ENCODE results near the gene MARK2. TPM values are rescaled to one million over a fixed set of nuclear protein-coding genes. Genes with fewer than 3 reads are reported as not detected.

Gene MARK2
- total RNA-seq, 1 donor from 2014 or later, result 41.5 TPM

- intact Hi-C loops (cut with micrococcal nuclease), result loop anchor here (1.0 kb wide), 1 partner anchor 84 kb away; no protein-coding TSS in a partner anchor
- CTCF ChIA-PET, result interaction anchor here (0.9 to 3.9 kb wide), 6 partner anchors 10 to 153 kb away, joined by 3 to 32 read pairs (median 3); partner anchors contain the start of genes MARK2 and ZFTA
- H3K4me3 Mint-ChIP-seq, result no peak overlapping the region
- no peaks in the 10 kb centered on the region for H3K9me3 Mint-ChIP-seq
- H3K27me3 Mint-ChIP-seq, result peaks cover 8% of the 10 kb centered on the region
- peak; percentile 49 for DNase-seq
- no peak for ATAC-seq (ENCODE audit: low read depth)
- no peaks in the 10 kb centered on the region for H3K36me3 Mint-ChIP-seq (ENCODE audit: low read depth)
- no peak for TF ChIP-seq CTCF (IDR thresholded peaks at IDR 0.05)
- POLR2A ChIA-PET, result interaction anchor here (0.6 to 0.7 kb wide), 3 partner anchors 13 to 38 kb away, joined by 3 to 5 read pairs (median 3); no protein-coding TSS in a partner anchor
- H3K4me1 Mint-ChIP-seq, result peaks cover 19% of the 10 kb centered on the region
- no peak overlapping the region for H3K27ac Mint-ChIP-seq
Measured at GRCh38 chr11:63920939-63921417, 82.1 kb downstream of the MARK2 start.

DNA sequence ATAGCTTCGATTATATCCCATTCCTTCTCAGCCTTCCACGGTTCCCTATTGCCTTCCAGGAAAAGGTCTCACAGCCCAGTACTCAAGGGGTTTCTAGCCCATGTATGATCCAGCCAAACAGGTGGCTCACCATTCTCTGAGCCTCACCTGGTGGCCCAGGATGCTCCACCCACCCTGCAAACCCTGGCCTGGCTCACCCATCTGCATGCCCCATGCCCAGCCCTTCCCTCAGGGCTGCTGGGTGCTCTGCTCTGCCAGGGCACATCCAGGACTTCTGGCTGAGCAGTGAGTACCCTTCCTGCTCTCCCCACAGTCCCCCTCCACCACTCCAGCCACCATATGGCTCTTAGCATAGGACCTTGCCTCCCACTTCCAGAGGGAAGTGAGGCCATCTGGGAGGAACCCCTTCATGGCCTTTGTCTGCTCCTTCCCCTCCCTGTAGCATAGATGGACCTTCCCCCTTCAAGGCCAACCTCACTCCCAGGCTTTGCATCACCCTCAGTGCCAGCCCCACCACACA lies 83.8 kb downstream of the MARK2 start:
- Mint-ChIP-seq H3K4me1 (peaks cover 12% of the 10 kb centered on the region), H3K9me3 (no peaks in the 10 kb centered on the region), H3K36me3 (ENCODE audit: low read depth) (no peaks in the 10 kb centered on the region), H3K27ac (no peak overlapping the region), H3K4me3 (no peak overlapping the region), H3K27me3 (peaks cover 8% of the 10 kb centered on the region)
- ChIA-PET POLR2A (no interaction called here), CTCF (interaction anchor here (1.0 to 3.9 kb wide), 2 partner anchors 16 to 86 kb away, joined by 3 to 32 read pairs; partner anchors contain the start of gene MARK2)
- no peak for TF ChIP-seq CTCF (IDR thresholded peaks at IDR 0.05)
- DNase-seq (no peak), ATAC-seq (ENCODE audit: low read depth) (no peak)
- intact Hi-C loops (cut with micrococcal nuclease), result no loop called here

DNA sequence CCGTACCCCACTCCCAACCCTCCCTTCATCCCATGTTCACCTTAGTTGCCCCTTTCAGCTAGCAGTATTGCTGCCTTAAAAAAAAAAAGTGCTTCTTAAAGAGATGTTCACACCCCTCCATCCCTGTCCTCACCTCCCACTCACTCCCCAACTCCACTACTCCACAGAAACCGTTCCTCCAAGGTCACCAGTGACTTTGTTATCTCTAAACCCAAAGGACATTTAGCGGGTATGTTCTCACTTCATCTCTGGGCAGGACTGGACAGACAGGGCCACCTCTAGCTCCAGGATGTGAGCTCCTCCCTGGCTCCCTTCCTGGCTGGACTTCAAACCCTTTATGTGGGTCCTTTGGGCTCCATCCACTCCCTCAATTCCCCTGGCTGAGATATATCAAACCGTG lies 84.4 kb downstream of the MARK2 start:
- intact Hi-C loops (cut with micrococcal nuclease), result no loop called here
- H3K36me3 Mint-ChIP-seq (ENCODE audit: low read depth), result no peaks in the 10 kb centered on the region
- H3K27me3 Mint-ChIP-seq, result peaks cover 8% of the 10 kb centered on the region
- POLR2A ChIA-PET, result no interaction called here
- TF ChIP-seq CTCF (IDR thresholded peaks at IDR 0.05), result no peak
- no peak overlapping the region for H3K4me3 Mint-ChIP-seq
- CTCF ChIA-PET, result no interaction called here
- no peaks in the 10 kb centered on the region for H3K9me3 Mint-ChIP-seq
- H3K4me1 Mint-ChIP-seq, result peaks cover 12% of the 10 kb centered on the region
- DNase-seq (no peak), ATAC-seq (ENCODE audit: low read depth) (no peak)
- H3K27ac Mint-ChIP-seq, result no peak overlapping the region

DNA sequence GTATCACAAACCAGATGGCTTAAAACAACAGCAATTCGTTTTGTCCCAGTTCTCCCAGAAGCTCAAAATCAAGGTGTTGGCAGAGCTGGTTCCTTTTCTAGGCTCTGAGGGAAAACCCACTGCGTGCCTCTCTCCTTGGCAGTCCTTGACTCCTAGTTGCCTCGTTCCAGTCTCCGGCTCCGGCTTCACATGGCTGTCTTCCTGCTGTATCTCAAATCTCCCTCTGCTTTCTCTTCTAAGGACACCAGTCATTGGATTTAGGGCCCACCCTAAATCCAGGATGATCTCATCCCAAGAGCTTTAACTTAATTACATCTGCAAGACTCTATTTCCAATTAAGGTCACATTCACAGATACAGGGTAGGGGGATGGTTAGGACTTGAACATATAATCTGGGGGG lies 90.7 kb downstream of the MARK2 start:
- Mint-ChIP-seq H3K27ac (no peak overlapping the region), H3K27me3 (no peaks in the 10 kb centered on the region), H3K4me1 (peaks cover 2% of the 10 kb centered on the region), H3K9me3 (no peaks in the 10 kb centered on the region), H3K4me3 (no peak overlapping the region), H3K36me3 (ENCODE audit: low read depth) (no peaks in the 10 kb centered on the region)
- DNase-seq, result no peak
- ATAC-seq (ENCODE audit: low read depth), result no peak
- intact Hi-C loops (cut with micrococcal nuclease), result no loop called here
- TF ChIP-seq CTCF (IDR thresholded peaks at IDR 0.05), result no peak
- ChIA-PET POLR2A (no interaction called here), CTCF (interaction anchor here (0.8 kb wide), 1 partner anchor 93 kb away, joined by 3 read pairs; no protein-coding TSS in a partner anchor)

- H3K4me3 Mint-ChIP-seq, result no peak overlapping the region
- POLR2A ChIA-PET, result no interaction called here
Measured at GRCh38 chr11:63931045-63931444, 92.1 kb downstream of the MARK2 start.

More at GRCh38 chr11:63931045-63931444, 92.1 kb downstream of the MARK2 start:
- no peak for ATAC-seq (ENCODE audit: low read depth)
- intact Hi-C loops (cut with micrococcal nuclease), result no loop called here
- CTCF ChIA-PET, result interaction anchor here (0.8 to 1.0 kb wide), 2 partner anchors 10 to 94 kb away, joined by 3 to 4 read pairs; no protein-coding TSS in a partner anchor
- no peak for TF ChIP-seq CTCF (IDR thresholded peaks at IDR 0.05)
- H3K9me3 Mint-ChIP-seq, result no peaks in the 10 kb centered on the region
- no peaks in the 10 kb centered on the region for H3K36me3 Mint-ChIP-seq (ENCODE audit: low read depth)
- DNase-seq, result no peak
- H3K27me3 Mint-ChIP-seq, result no peaks in the 10 kb centered on the region
- no peak overlapping the region for H3K27ac Mint-ChIP-seq
- H3K4me1 Mint-ChIP-seq, result peaks cover 2% of the 10 kb centered on the region

All from activated B cell treated with CpG ODN at 0.5 μM for 24 hours (primary cell).